HepG2 (cell line): ENCODE measurements around the gene YAP1. TPM values are rescaled to one million over a fixed set of nuclear protein-coding genes. Genes with fewer than 3 reads are reported as not detected.

Experiments
- ARNT2 ChIP-seq: sonication (generic); formaldehyde crosslinking; IDR thresholded peaks from 2 replicates; pipeline ENCODE4 v1.8.0; 2022; ENCODE audit warnings: mild to moderate bottlenecking, low read depth, missing genetic modification reagents, moderate library complexity
- BHLHE40 ChIP-seq: IDR thresholded peaks from 2 replicates; pipeline ENCODE4 v1.6.1; 2011; ENCODE audit warnings: low read length, improper control_type of control experiment
- CEBPB ChIP-seq: IDR thresholded peaks from 2 replicates; pipeline ENCODE4 v1.6.1; 2011; ENCODE audit warnings: low read depth, low read length, improper control_type of control experiment, borderline replicate concordance
- CEBPZ ChIP-seq: IDR thresholded peaks from 2 replicates; pipeline ENCODE4 v1.6.1; 2012; ENCODE audit warnings: low read length, improper control_type of control experiment
- FOXK1 ChIP-seq: sonication (generic); formaldehyde crosslinking; IDR thresholded peaks from 2 replicates; pipeline ENCODE4 v1.4.0; 2020; ENCODE audit warnings: low read depth, missing genetic modification reagents, borderline replicate concordance
- HBP1 ChIP-seq: IDR thresholded peaks from 2 replicates; pipeline ENCODE4 v1.6.1; 2016; ENCODE audit warnings: low read depth, control low read depth
- HHEX ChIP-seq: IDR thresholded peaks from 2 replicates; pipeline ENCODE4 v1.6.1; 2016; ENCODE audit warnings: control low read depth
- HOMEZ ChIP-seq: IDR thresholded peaks from 2 replicates; pipeline ENCODE4 v1.6.1; 2016; ENCODE audit warnings: low read depth
- IKZF4 ChIP-seq: sonication (generic); formaldehyde crosslinking; IDR thresholded peaks from 2 replicates; pipeline ENCODE4 v1.5.1; 2020; ENCODE audit warnings: borderline replicate concordance, mild to moderate bottlenecking, low read depth, missing genetic modification reagents; ENCODE audit errors: not compliant biosample characterization
- KDM5B ChIP-seq: sonication (generic); formaldehyde crosslinking; IDR thresholded peaks from 2 replicates; pipeline ENCODE4 v1.4.0; 2020; ENCODE audit warnings: missing genetic modification reagents, mild to moderate bottlenecking, borderline replicate concordance
- MEF2D ChIP-seq: sonication (generic); formaldehyde crosslinking; IDR thresholded peaks from 2 replicates; pipeline ENCODE4 v1.5.1; 2020; ENCODE audit warnings: mild to moderate bottlenecking, missing genetic modification reagents
- NR2F6 ChIP-seq, 2 experiments: IDR thresholded peaks; 2 replicates each; pipeline ENCODE4 v1.6.1; 2016; ENCODE audit warnings: antibody characterized with exemption in 1 of 2, mild to moderate bottlenecking in 1 of 2
- PAXIP1 ChIP-seq: sonication (generic); formaldehyde crosslinking; conservative IDR thresholded peaks from 2 replicates; pipeline ENCODE4 v1.4.0; 2020; ENCODE audit warnings: mild to moderate bottlenecking, missing genetic modification reagents, moderate library complexity
- SALL1 ChIP-seq: sonication (generic); formaldehyde crosslinking; IDR thresholded peaks from 2 replicates; pipeline ENCODE4 v1.8.0; 2022; ENCODE audit warnings: mild to moderate bottlenecking, missing genetic modification reagents
- TEF ChIP-seq: sonication (generic); formaldehyde crosslinking; IDR thresholded peaks from 2 replicates; pipeline ENCODE4 v1.5.0; 2020; ENCODE audit warnings: missing genetic modification reagents
- ZNF331 ChIP-seq: sonication (generic); formaldehyde crosslinking; IDR thresholded peaks from 2 replicates; pipeline ENCODE4 v1.4.0; 2020; ENCODE audit warnings: missing genetic modification reagents
- ZNF713 ChIP-seq: sonication (generic); formaldehyde crosslinking; IDR thresholded peaks from 2 replicates; pipeline ENCODE4 v1.4.0; 2020; ENCODE audit warnings: mild to moderate bottlenecking, missing genetic modification reagents
- ZNF816 ChIP-seq: sonication (generic); formaldehyde crosslinking; IDR thresholded peaks from 2 replicates; pipeline ENCODE4 v1.8.0; 2022; ENCODE audit warnings: missing genetic modification reagents, mild to moderate bottlenecking, borderline replicate concordance
- polyA plus RNA-seq, 8 experiments: library from polyadenylated mRNA; depleted of rRNA in 3 of 8; stranded (reverse) in 7 of 8; unstranded in 1 of 8; fragments of >200 nt; fragmentation: Illumina TruSeq in 4 of 8; extraction: Trizol in 4 of 8; gene quantifications; 2 replicates each; pipeline versions ENCODE4 v1.2.1 to v1.2.3, GENCODE V29; 2011 to 2016; ENCODE audit warnings: low read depth in 4 of 8, missing spikeins in 1 of 8, mixed read lengths in 1 of 8; ENCODE audit not compliant: insufficient read depth in 1 of 8
- total RNA-seq, 5 experiments: library from RNA; depleted of rRNA; stranded (reverse); fragments of >200 nt; fragmentation: Illumina TruSeq; extraction: Trizol; gene quantifications; 2 replicates each; pipeline ENCODE4 v1.2.3, GENCODE V29; 2016; ENCODE audit warnings: low read depth in 1 of 5

The YAP1 gene
- total and polyA plus RNA-seq, 2 of the 13 experiments (the other 11 are each of a cell fraction or from before 2014, with no cell fraction given): 59.5 to 91.0 TPM

- TF ChIP-seq CEBPZ: no peak
- TF ChIP-seq BHLHE40: peak; percentile 95
- TF ChIP-seq HBP1 (CRISPR knock-in tag): 0 out of 2 replicates have a peak, but pooled peaks have one; percentile 48
- no peak for TF ChIP-seq KDM5B (CRISPR knock-in tag)
- no peak for TF ChIP-seq TEF (CRISPR knock-in tag)
- peak; percentile 84 for TF ChIP-seq MEF2D
- TF ChIP-seq HHEX (CRISPR knock-in tag): peak; percentile 10; the same call in 1 of the 2 replicates
- peak; percentile 78; the same call in 1 of the 2 replicates for TF ChIP-seq FOXK1
- no peak for TF ChIP-seq ZNF713 (CRISPR knock-in tag)
- TF ChIP-seq ZNF331 (CRISPR knock-in tag): peak; percentile 52; the same call in 1 of the 2 replicates
- peak; percentile 19; the same call in 1 of the 2 replicates for TF ChIP-seq ARNT2 (CRISPR knock-in tag)
- TF ChIP-seq SALL1 (CRISPR knock-in tag): peak; percentile 92; the same call in 1 of the 2 replicates
- TF ChIP-seq ZNF816 (CRISPR knock-in tag): peak; percentile 32; the same call in 1 of the 2 replicates
- TF ChIP-seq HOMEZ (CRISPR knock-in tag): peak; percentile 84; the same call in 1 of the 2 replicates
- peak; percentile 73 for TF ChIP-seq NR2F6 (IDR thresholded peaks at IDR 0.05)
- peak; percentile 49; the same call in 1 of the 2 replicates for TF ChIP-seq NR2F6 (CRISPR knock-in tag; IDR thresholded peaks at IDR 0.05)
- TF ChIP-seq PAXIP1: peak; percentile 98
- TF ChIP-seq IKZF4 (CRISPR knock-in tag): peak; percentile 15
- peak; percentile 55; the same call in 1 of the 2 replicates for TF ChIP-seq CEBPB
These were observed 169.5 kb downstream of the YAP1 start (continued) for GRCh38 chr11:102279641-102280170.
